Esophagus squamous epithelium (tissue), 5 donors: ENCODE data around the gene C1orf141. TPM values are rescaled to one million over a fixed set of nuclear protein-coding genes. Genes with fewer than 3 reads are reported as not detected.

Source experiments
- DNase-seq: peaks from one replicate; lab custom pipeline; 2025; lab: John Stamatoyannopoulos, UW
- H3K27ac ChIP-seq, 4 donors: fragments of 200-600 bp; sonication (generic); one replicate each; pipeline ENCODE4 v1.5.1; 2016 to 2019; ENCODE audit warnings: mild to moderate bottlenecking in 1 of 4
- H3K27me3 ChIP-seq, 4 donors: fragments of 200-600 bp; sonication (generic); 1 replicate in 3 of 4; 2 replicates in 1 of 4; pipeline versions ENCODE4 v1.5.1 to v1.6.0; 2017 to 2021; ENCODE audit warnings: antibody characterized with exemption in 1 of 4
- H3K36me3 ChIP-seq, 3 donors: fragments of 200-600 bp; sonication (generic); one replicate each; pipeline ENCODE4 v1.5.1; 2016 to 2019
- H3K4me1 ChIP-seq, 3 donors: fragments of 200-600 bp; sonication (generic); one replicate each; pipeline ENCODE4 v1.5.1; 2017 to 2019
- H3K4me3 ChIP-seq, 4 donors: fragments of 200-600 bp; sonication (generic); 1 replicate in 3 of 4; 2 replicates in 1 of 4; pipeline ENCODE4 v1.5.1; 2016 to 2019; ENCODE audit warnings: mild to moderate bottlenecking in 2 of 4, moderate library complexity in 1 of 4
- H3K9me3 ChIP-seq, 3 donors: fragments of 200-600 bp; sonication (generic); one replicate each; pipeline ENCODE4 v1.5.1; 2016 to 2019
- POLR2A ChIP-seq, 4 donors: fragments of 450-650 bp; IDR thresholded peaks; one replicate each; pipeline ENCODE4 v1.6.1; 2017; ENCODE audit warnings: antibody characterized with exemption in 4 of 4, mild to moderate bottlenecking in 4 of 4, moderate library complexity in 3 of 4
- WGBS, 2 donors: methylation state at CpG; one replicate each; pipeline ENCODE4 v1.1.5; 2018; 5-methylcytosine and 5-hydroxymethylcytosine counted together
- intact Hi-C: fragments of 100-400 bp; cut with DNase I; formaldehyde crosslinking; loops from one replicate; pipeline ENCODE4 v1.15.0; 2022
- total RNA-seq, 4 donors: library from RNA; depleted of rRNA; stranded (reverse); fragments of >200 nt; gene quantifications; one replicate each; pipeline ENCODE4 v1.1.0, GENCODE V29; 2016
- TF ChIP-seq, protein P1 (sequence below), 6 experiments: fragments of 450-650 bp in 4 of 6; fragments of 200-600 bp in 2 of 6; sonication (generic) in 2 of 6; IDR thresholded peaks; one replicate each; pipeline ENCODE4 v1.5.1; 2016 to 2019; ENCODE audit warnings: antibody characterized with exemption in 6 of 6, mild to moderate bottlenecking in 4 of 6, moderate library complexity in 4 of 6
- donor health status: DM: yes; HTN: yes; CAD: no.

Gene C1orf141
- total RNA-seq, 4 donors from 2014 or later = not detected

DNA sequence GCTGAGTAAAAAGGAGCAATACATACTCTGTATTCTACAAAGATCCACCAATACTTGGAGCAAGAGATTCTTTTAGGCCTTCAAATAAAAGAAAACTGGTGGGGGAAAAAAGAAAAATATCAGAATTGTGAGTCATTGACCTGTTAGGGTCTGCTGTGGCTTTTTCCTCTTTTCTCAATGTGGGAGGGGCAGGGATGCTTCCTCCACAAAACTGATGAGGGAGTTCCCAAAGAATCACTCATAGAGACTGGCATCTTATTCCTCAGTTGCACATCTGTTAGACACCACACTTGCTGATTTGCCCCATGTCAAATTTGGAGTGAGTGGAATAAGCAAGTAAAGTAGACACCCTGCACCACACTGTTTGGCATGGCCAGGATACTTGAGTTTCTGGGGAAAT, 16.6 kb downstream of the C1orf141 start:
- Histone ChIP-seq H3K9me3 (peaks cover 0 to 12% (median 0%) of the 10 kb centered on the region in 3 donors), H3K27ac (no peak overlapping the region), H3K4me3 (no peak overlapping the region), H3K4me1 (no peaks in the 10 kb centered on the region), H3K27me3 (no peaks in the 10 kb centered on the region), H3K36me3 (no peaks in the 10 kb centered on the region)
- intact Hi-C loops = no loop called here
- no peak for TF ChIP-seq POLR2A (IDR thresholded peaks at IDR 0.05)
- TF ChIP-seq, protein P1, sequence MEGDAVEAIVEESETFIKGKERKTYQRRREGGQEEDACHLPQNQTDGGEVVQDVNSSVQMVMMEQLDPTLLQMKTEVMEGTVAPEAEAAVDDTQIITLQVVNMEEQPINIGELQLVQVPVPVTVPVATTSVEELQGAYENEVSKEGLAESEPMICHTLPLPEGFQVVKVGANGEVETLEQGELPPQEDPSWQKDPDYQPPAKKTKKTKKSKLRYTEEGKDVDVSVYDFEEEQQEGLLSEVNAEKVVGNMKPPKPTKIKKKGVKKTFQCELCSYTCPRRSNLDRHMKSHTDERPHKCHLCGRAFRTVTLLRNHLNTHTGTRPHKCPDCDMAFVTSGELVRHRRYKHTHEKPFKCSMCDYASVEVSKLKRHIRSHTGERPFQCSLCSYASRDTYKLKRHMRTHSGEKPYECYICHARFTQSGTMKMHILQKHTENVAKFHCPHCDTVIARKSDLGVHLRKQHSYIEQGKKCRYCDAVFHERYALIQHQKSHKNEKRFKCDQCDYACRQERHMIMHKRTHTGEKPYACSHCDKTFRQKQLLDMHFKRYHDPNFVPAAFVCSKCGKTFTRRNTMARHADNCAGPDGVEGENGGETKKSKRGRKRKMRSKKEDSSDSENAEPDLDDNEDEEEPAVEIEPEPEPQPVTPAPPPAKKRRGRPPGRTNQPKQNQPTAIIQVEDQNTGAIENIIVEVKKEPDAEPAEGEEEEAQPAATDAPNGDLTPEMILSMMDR (IDR thresholded peaks at IDR 0.05) = no peak
- DNase-seq = no peak

DNA sequence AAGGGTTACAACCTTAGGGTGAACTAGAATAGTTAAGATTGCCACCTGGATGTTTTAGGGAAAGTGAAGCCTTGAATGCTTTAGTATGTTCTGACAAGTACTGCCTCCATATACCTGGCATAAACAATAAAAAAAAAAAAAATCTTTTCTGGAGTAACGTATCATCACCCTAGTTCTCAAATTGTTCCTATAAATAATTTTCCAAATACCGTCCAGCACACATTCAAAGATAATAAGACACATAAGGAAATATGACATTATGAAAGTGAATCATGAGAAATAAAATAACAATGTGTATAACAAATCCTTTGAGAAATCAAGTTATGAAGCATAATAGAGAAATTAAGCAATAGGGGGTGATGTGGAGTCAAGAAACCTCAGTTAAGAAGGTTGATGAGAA, 20.6 kb downstream of the C1orf141 start:
- WGBS, 2 donors = 39 to 47% methylated on average over 2 of the region's 2 CpGs
- TF ChIP-seq, protein P1 (IDR thresholded peaks at IDR 0.05) = no peak
- TF ChIP-seq POLR2A (IDR thresholded peaks at IDR 0.05) = no peak
- Histone ChIP-seq H3K4me3 (no peak overlapping the region), H3K9me3 (peaks cover 0 to 12% (median 0%) of the 10 kb centered on the region in 3 donors), H3K27ac (no peak overlapping the region), H3K36me3 (no peaks in the 10 kb centered on the region), H3K27me3 (peaks cover 0 to 4% (median 0%) of the 10 kb centered on the region in 4 donors), H3K4me1 (no peaks in the 10 kb centered on the region)
- DNase-seq = no peak
- intact Hi-C loops = no loop called here

DNA sequence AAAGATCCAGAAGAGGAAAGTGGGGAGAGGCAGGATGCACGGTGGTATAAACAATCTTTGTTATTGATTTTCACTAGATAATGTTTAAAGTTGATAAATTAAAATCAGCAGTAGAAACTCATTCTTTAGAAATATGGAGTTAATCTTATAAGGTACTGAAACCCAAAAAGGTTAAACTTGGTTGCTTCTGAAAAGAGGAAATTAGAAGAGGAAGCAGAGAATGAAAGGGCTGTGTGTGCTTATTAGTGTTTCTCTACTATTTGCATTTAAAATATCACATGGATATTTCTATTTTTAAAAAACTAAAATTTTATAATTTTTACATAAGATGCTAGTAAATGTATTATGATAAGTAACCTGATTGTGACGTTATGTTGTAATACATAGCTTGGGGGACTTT, 24.4 kb downstream of the C1orf141 start:
- peaks cover 0 to 12% (median 0%) of the 10 kb centered on the region in 3 donors for H3K9me3 ChIP-seq
- peaks cover 0 to 4% (median 0%) of the 10 kb centered on the region in 4 donors for H3K27me3 ChIP-seq
- no peak overlapping the region for H3K4me3 ChIP-seq
- H3K36me3 ChIP-seq = no peaks in the 10 kb centered on the region
- H3K4me1 ChIP-seq = no peaks in the 10 kb centered on the region
- 4 to 33% methylated on average over 2 of the region's 2 CpGs for WGBS, 2 donors
- intact Hi-C loops = no loop called here
- no peak overlapping the region for H3K27ac ChIP-seq
- DNase-seq = no peak
- TF ChIP-seq POLR2A (IDR thresholded peaks at IDR 0.05) = no peak
- TF ChIP-seq, protein P1 (IDR thresholded peaks at IDR 0.05) = no peak

DNA sequence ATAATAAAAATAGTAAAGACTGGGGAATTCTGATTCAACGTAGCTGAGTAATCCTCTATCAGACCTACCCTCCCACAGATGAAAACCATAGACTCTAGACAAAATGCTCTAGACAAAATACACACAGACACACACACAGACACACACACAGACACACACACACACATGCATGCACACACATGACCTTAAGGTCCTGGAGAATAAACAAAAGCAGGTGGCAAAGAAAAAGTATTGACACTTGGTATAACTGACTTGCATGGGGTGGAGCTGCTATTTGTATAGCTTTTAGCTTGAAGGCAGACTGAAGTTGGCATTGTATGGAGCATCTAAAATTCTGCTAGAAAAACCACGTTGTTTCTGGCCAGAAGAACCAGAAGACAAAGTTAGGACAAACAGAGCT, 29.3 kb downstream of the C1orf141 start:
- no peak overlapping the region for H3K4me3 ChIP-seq
- no peak for DNase-seq
- intact Hi-C loops = no loop called here
- no peaks in the 10 kb centered on the region for H3K27me3 ChIP-seq
- TF ChIP-seq POLR2A (IDR thresholded peaks at IDR 0.05) = no peak
- TF ChIP-seq, protein P1 (IDR thresholded peaks at IDR 0.05) = no peak
- WGBS, 2 donors = 20 to 32% methylated on average over 2 of the region's 2 CpGs
- no peaks in the 10 kb centered on the region for H3K36me3 ChIP-seq
- no peaks in the 10 kb centered on the region for H3K4me1 ChIP-seq
- H3K9me3 ChIP-seq = no peaks in the 10 kb centered on the region
- H3K27ac ChIP-seq = no peak overlapping the region

DNA sequence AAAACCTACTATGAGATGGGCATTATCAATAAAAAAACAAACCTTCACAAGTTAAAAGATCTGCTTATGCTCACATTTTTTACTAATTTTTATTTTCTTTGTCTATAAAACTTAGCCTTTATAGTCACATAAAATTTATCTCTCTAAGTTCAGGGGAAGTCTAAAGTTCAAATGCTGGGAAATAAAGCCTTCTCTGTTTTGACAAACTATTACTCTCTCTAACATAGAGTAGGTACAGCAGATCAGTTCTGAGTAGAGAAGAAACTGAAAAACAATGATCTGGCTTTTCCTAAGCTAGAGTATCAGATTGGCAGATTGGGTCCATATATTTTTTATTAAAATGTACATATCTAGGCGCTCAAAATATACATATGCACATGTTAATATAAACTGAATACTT, 31.2 kb downstream of the C1orf141 start:
- Histone ChIP-seq H3K9me3 (no peaks in the 10 kb centered on the region), H3K4me1 (no peaks in the 10 kb centered on the region), H3K4me3 (no peak overlapping the region), H3K36me3 (no peaks in the 10 kb centered on the region), H3K27me3 (no peaks in the 10 kb centered on the region), H3K27ac (no peak overlapping the region)
- intact Hi-C loops = no loop called here
- TF ChIP-seq, protein P1 (IDR thresholded peaks at IDR 0.05) = no peak
- no peak for TF ChIP-seq POLR2A (IDR thresholded peaks at IDR 0.05)
- no peak for DNase-seq
- 75 to 80% methylated on average over 1 of the region's 1 CpG for WGBS, 2 donors
